ENCODE data around the gene GPNMB.
"Not testable (repeated sequence)": the region's sequence is repeated elsewhere in the genome, so short reads cannot be mapped to it uniquely, and the experiment has no call there.

The GPNMB gene

DNA sequence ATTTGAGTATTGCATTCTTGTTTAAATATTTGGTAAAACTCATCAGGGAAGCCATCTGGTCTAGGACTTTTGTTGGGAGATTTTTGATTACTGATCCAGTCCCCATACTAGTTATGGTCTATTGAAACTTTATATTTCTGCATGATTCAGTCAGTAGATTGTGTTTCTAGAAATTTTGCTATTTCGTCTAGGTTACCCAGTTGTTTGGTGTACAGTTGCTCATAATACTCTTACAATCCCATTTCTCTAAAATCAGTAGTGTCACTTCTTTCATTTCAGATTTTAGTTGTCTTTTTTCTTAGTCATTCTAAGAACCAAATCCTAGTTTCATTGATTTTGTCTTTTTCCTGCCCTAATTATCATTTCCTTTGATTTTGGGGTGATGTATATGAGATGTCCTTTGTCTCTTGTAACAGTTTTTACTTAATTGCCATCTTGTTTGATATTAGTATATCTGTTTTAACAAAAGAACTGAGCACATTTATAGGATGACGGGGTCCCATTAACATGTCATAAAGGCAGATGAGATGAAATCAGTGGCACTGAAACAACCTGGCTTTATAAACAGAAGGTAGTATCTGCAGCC, 60.5 kb downstream of the GPNMB start:
- no peaks in the 10 kb centered on the region for H3K79me2 ChIP-seq (ENCODE audit: control insufficient read depth, insufficient read depth, low read length, poor library complexity)
- H3K4me1 ChIP-seq (ENCODE audit: control insufficient read depth in 1 of 2, insufficient read depth in 2 of 2, low read length in 2 of 2), result no peaks in the 10 kb centered on the region
- H2BK120ac ChIP-seq (ENCODE audit: insufficient read depth, low read length, poor library complexity), result no peak overlapping the region
- H3K14ac ChIP-seq (ENCODE audit: low read length), result no peak overlapping the region
- H3K9me3 ChIP-seq (ENCODE audit: insufficient read depth, low read depth, low read length), result no peaks in the 10 kb centered on the region
- H3K36me3 ChIP-seq (ENCODE audit: control insufficient read depth in 1 of 2, insufficient read depth in 2 of 2, low read length in 2 of 2), result peaks cover 12 to 24% of the 10 kb centered on the region in 2 experiments
- H2BK5ac ChIP-seq (ENCODE audit: low read depth, low read length, poor library complexity), result no peak overlapping the region
- H3K27me3 ChIP-seq (ENCODE audit: insufficient read depth, low read length), result no peaks in the 10 kb centered on the region
- no peak overlapping the region for H3K9ac ChIP-seq (ENCODE audit: low read length)
- no CpG with 5 or more reads among the region's 2 CpGs for WGBS (ENCODE audit: extremely low coverage, insufficient coverage, insufficient read length)
- no peak overlapping the region for H3K4me2 ChIP-seq (ENCODE audit: low read length)
- H2BK12ac ChIP-seq (ENCODE audit: low read length), result no peak overlapping the region
- H4K8ac ChIP-seq (ENCODE audit: low read depth, low read length), result no peak overlapping the region
- no peak overlapping the region for H2AK5ac ChIP-seq (ENCODE audit: low read length)
- no peak overlapping the region for H4K12ac ChIP-seq (ENCODE audit: low read depth, low read length)
- no peak overlapping the region for H3K23ac ChIP-seq (ENCODE audit: low read length)
- H2AFZ ChIP-seq (ENCODE audit: insufficient read depth, low read length, poor library complexity), result no peak overlapping the region
- H3K4ac ChIP-seq (ENCODE audit: low read depth, low read length), result peak overlapping the region; percentile 42
- H4K91ac ChIP-seq (ENCODE audit: low read depth, low read length), result no peak overlapping the region
- no peaks in the 10 kb centered on the region for H3K79me1 ChIP-seq (ENCODE audit: low read length)
- H3K4me3 ChIP-seq (ENCODE audit: low read depth, low read length), result no peak overlapping the region
- no peak overlapping the region for H3K18ac ChIP-seq (ENCODE audit: low read length)
- DNase-seq, result no peak
- no peak overlapping the region for H3K27ac ChIP-seq (ENCODE audit: low read depth, low read length)

- H3K4ac ChIP-seq (ENCODE audit: low read depth, low read length), result no peak overlapping the region
- H4K8ac ChIP-seq (ENCODE audit: low read depth, low read length), result no peak overlapping the region
- H3K79me1 ChIP-seq (ENCODE audit: low read length), result no peaks in the 10 kb centered on the region
- no CpG with 5 or more reads among the region's 6 CpGs for WGBS (ENCODE audit: extremely low coverage, insufficient coverage, insufficient read length)
- H3K9me3 ChIP-seq (ENCODE audit: insufficient read depth, low read depth, low read length), result no peaks in the 10 kb centered on the region
- no peak overlapping the region for H2BK5ac ChIP-seq (ENCODE audit: low read depth, low read length, poor library complexity)
- H2BK12ac ChIP-seq (ENCODE audit: low read length), result no peak overlapping the region
- H2AFZ ChIP-seq (ENCODE audit: insufficient read depth, low read length, poor library complexity), result no peak overlapping the region
- H3K4me3 ChIP-seq (ENCODE audit: low read depth, low read length), result no peak overlapping the region
- no peak overlapping the region for H3K9ac ChIP-seq (ENCODE audit: low read length)
- DNase-seq, result no peak
- no peak overlapping the region for H4K12ac ChIP-seq (ENCODE audit: low read depth, low read length)
- no peak overlapping the region for H3K14ac ChIP-seq (ENCODE audit: low read length)
- no peaks in the 10 kb centered on the region for H3K4me1 ChIP-seq (ENCODE audit: control insufficient read depth in 1 of 2, insufficient read depth in 2 of 2, low read length in 2 of 2)
- no peaks in the 10 kb centered on the region for H3K79me2 ChIP-seq (ENCODE audit: control insufficient read depth, insufficient read depth, low read length, poor library complexity)
- H3K27ac ChIP-seq (ENCODE audit: low read depth, low read length), result no peak overlapping the region
- H3K18ac ChIP-seq (ENCODE audit: low read length), result no peak overlapping the region
- no peak overlapping the region for H4K91ac ChIP-seq (ENCODE audit: low read depth, low read length)
- H2BK120ac ChIP-seq (ENCODE audit: insufficient read depth, low read length, poor library complexity), result no peak overlapping the region
- H3K27me3 ChIP-seq (ENCODE audit: insufficient read depth, low read length), result no peaks in the 10 kb centered on the region
- no peak overlapping the region for H3K23ac ChIP-seq (ENCODE audit: low read length)
- peaks cover 10 to 31% of the 10 kb centered on the region in 2 experiments for H3K36me3 ChIP-seq (ENCODE audit: control insufficient read depth in 1 of 2, insufficient read depth in 2 of 2, low read length in 2 of 2)
- no peak overlapping the region for H2AK5ac ChIP-seq (ENCODE audit: low read length)
- no peak overlapping the region for H3K4me2 ChIP-seq (ENCODE audit: low read length)
These were observed 62.2 kb downstream of the GPNMB start for GRCh38 chr7:23308754-23309153.

- H3K9ac ChIP-seq (ENCODE audit: low read length); H2AFZ ChIP-seq (ENCODE audit: insufficient read depth, low read length, poor library complexity); H3K79me2 ChIP-seq (ENCODE audit: control insufficient read depth, insufficient read depth, low read length, poor library complexity); H2AK5ac ChIP-seq (ENCODE audit: low read length); H2BK5ac ChIP-seq (ENCODE audit: low read depth, low read length, poor library complexity); H4K91ac ChIP-seq (ENCODE audit: low read depth, low read length); H3K4me2 ChIP-seq (ENCODE audit: low read length); H2BK12ac ChIP-seq (ENCODE audit: low read length); H3K27ac ChIP-seq (ENCODE audit: low read depth, low read length); H4K8ac ChIP-seq (ENCODE audit: low read depth, low read length); H3K18ac ChIP-seq (ENCODE audit: low read length); H3K79me1 ChIP-seq (ENCODE audit: low read length); H3K27me3 ChIP-seq (ENCODE audit: insufficient read depth, low read length); H3K9me3 ChIP-seq (ENCODE audit: insufficient read depth, low read depth, low read length); H3K23ac ChIP-seq (ENCODE audit: low read length); H3K4ac ChIP-seq (ENCODE audit: low read depth, low read length); H2BK120ac ChIP-seq (ENCODE audit: insufficient read depth, low read length, poor library complexity); H3K4me3 ChIP-seq (ENCODE audit: low read depth, low read length); DNase-seq; H4K12ac ChIP-seq (ENCODE audit: low read depth, low read length); H3K14ac ChIP-seq (ENCODE audit: low read length); H3K4me1 ChIP-seq (ENCODE audit: control insufficient read depth in 1 of 2, insufficient read depth in 2 of 2, low read length in 2 of 2): not testable (repeated sequence)
- no CpG with 5 or more reads among the region's 2 CpGs for WGBS (ENCODE audit: extremely low coverage, insufficient coverage, insufficient read length)
- peaks cover 18 to 39% of the 10 kb centered on the region in 2 experiments for H3K36me3 ChIP-seq (ENCODE audit: control insufficient read depth in 1 of 2, insufficient read depth in 2 of 2, low read length in 2 of 2)
These were observed 65.6 kb downstream of the GPNMB start for GRCh38 chr7:23312141-23312540.

GRCh38 chr7:23315366-23315765, 68.8 kb downstream of the GPNMB start:
- DNase-seq, result no peak
- H4K8ac ChIP-seq (ENCODE audit: low read depth, low read length), result no peak overlapping the region
- H3K4me1 ChIP-seq (ENCODE audit: control insufficient read depth in 1 of 2, insufficient read depth in 2 of 2, low read length in 2 of 2), result no peaks in the 10 kb centered on the region
- no peak overlapping the region for H3K4ac ChIP-seq (ENCODE audit: low read depth, low read length)
- no peak overlapping the region for H2BK5ac ChIP-seq (ENCODE audit: low read depth, low read length, poor library complexity)
- H3K9ac ChIP-seq (ENCODE audit: low read length), result no peak overlapping the region
- H4K12ac ChIP-seq (ENCODE audit: low read depth, low read length), result no peak overlapping the region
- H3K4me3 ChIP-seq (ENCODE audit: low read depth, low read length), result no peak overlapping the region
- H2AK5ac ChIP-seq (ENCODE audit: low read length), result no peak overlapping the region
- H3K36me3 ChIP-seq (ENCODE audit: control insufficient read depth in 1 of 2, insufficient read depth in 2 of 2, low read length in 2 of 2), result peaks cover 30 to 43% of the 10 kb centered on the region in 2 experiments
- no peak overlapping the region for H3K4me2 ChIP-seq (ENCODE audit: low read length)
- no peak overlapping the region for H3K18ac ChIP-seq (ENCODE audit: low read length)
- no peak overlapping the region for H2AFZ ChIP-seq (ENCODE audit: insufficient read depth, low read length, poor library complexity)
- no peak overlapping the region for H3K27ac ChIP-seq (ENCODE audit: low read depth, low read length)
- H2BK12ac ChIP-seq (ENCODE audit: low read length), result no peak overlapping the region
- H3K79me1 ChIP-seq (ENCODE audit: low read length), result no peaks in the 10 kb centered on the region
- WGBS (ENCODE audit: extremely low coverage, insufficient coverage, insufficient read length), result no CpG with 5 or more reads among the region's 7 CpGs
- no peak overlapping the region for H4K91ac ChIP-seq (ENCODE audit: low read depth, low read length)
- no peak overlapping the region for H3K23ac ChIP-seq (ENCODE audit: low read length)
- H3K79me2 ChIP-seq (ENCODE audit: control insufficient read depth, insufficient read depth, low read length, poor library complexity), result no peaks in the 10 kb centered on the region
- no peaks in the 10 kb centered on the region for H3K9me3 ChIP-seq (ENCODE audit: insufficient read depth, low read depth, low read length)
- H2BK120ac ChIP-seq (ENCODE audit: insufficient read depth, low read length, poor library complexity), result no peak overlapping the region
- H3K14ac ChIP-seq (ENCODE audit: low read length), result no peak overlapping the region
- no peaks in the 10 kb centered on the region for H3K27me3 ChIP-seq (ENCODE audit: insufficient read depth, low read length)
